SK-N-MC (cell line): Measurements from ENCODE around the gene MCMBP.

Experiments
- DNase-seq: peaks from one replicate; pipeline ENCODE4 v3.0.0-alpha.2; 2011; ENCODE audit warnings: low read depth, low spot score
- H3K27ac ChIP-seq: fragments of 200-600 bp; sonication (generic); 2 replicates; pipeline ENCODE4 v1.5.1; 2016; ENCODE audit warnings: mixed run types
- H3K36me3 ChIP-seq: fragments of 200-600 bp; sonication (generic); 2 replicates; pipeline ENCODE4 v1.6.1; 2017; ENCODE audit warnings: antibody characterized with exemption, low read length, mixed read lengths; ENCODE audit not compliant: insufficient read depth
- H3K4me3 ChIP-seq: fragments of 200-600 bp; sonication (generic); 2 replicates; pipeline ENCODE4 v1.5.1; 2016
- H3K9ac ChIP-seq: fragments of 200-600 bp; sonication (generic); 2 replicates; pipeline ENCODE4 v1.8.0; 2017; ENCODE audit warnings: mixed run types, mixed read lengths; ENCODE audit not compliant: insufficient read length
- H3K9me3 ChIP-seq: fragments of 200-600 bp; sonication (generic); 2 replicates; pipeline ENCODE4 v1.6.1; 2017; ENCODE audit warnings: low read depth, mild to moderate bottlenecking, antibody characterized with exemption, low read length, moderate library complexity, mixed read lengths
- EZH2 ChIP-seq: fragments of 200-600 bp; sonication (generic); IDR thresholded peaks from one replicate; pipeline ENCODE4 v1.6.1; 2017; ENCODE audit warnings: antibody characterized with exemption
- FOXP2 ChIP-seq: optimal IDR thresholded peaks from 2 replicates; pipeline ENCODE3; 2011; ENCODE audit warnings: mild to moderate bottlenecking, moderate library complexity; ENCODE audit not compliant: insufficient read depth; ENCODE audit errors: extremely low read length, control extremely low read depth
- POLR2AphosphoS5 ChIP-seq: IDR thresholded peaks from 2 replicates; pipeline ENCODE4 v1.6.1; 2012; ENCODE audit warnings: mild to moderate bottlenecking, low read depth, low read length, borderline replicate concordance

The MCMBP gene

DNA sequence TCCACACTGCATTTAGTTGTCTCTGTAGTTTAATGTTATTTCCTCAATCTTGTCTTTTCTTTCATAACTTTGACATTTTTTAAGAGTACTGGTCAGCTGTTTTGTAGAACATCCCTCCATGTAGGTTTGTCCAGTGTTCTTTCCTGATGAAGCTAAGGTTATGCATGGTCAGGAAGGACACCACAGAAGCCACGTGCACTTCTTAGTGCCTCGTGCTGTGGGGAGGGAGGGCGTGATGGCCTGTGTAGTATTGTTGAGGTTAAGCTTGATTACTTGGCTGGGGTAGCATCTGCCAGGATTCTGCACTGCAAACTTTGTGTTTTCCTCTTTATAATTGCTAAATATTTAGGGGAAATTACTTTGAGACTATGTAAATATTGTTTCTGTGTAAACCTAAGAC, 48.3 kb downstream of the MCMBP start:
- H3K9ac ChIP-seq = no peak overlapping the region
- peaks cover 20% of the 10 kb centered on the region; the same call in 1 of the 2 replicates for H3K36me3 ChIP-seq
- H3K9me3 ChIP-seq = no peaks in the 10 kb centered on the region

DNA sequence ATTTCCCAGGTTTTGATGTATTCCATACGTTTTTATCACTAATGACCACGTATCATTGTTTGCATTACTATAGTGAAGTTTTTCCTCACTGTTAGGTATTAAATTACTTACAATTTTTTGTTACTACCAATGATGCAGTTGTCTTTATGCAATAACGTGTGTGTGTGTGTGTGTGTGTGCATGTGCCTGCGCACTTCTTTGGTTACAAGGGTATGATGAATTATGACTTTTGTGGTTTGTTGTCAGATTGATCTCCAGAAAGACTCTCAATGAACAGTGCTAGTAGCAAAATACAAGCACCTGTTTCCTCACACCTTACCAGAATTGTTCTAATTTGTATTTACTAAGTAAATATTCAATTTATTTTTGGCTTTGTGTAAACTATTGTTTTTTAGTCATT, 51.5 kb downstream of the MCMBP start:
- Histone ChIP-seq H3K9ac (no peak overlapping the region), H3K27ac (no peak overlapping the region), H3K4me3 (no peak overlapping the region), H3K36me3 (no peaks in the 10 kb centered on the region), H3K9me3 (no peaks in the 10 kb centered on the region)
- TF ChIP-seq FOXP2 (no peak), POLR2AphosphoS5 (no peak)
- no peak for DNase-seq

More for the DNA sequence above, 48.3 kb downstream of the MCMBP start:
- Histone ChIP-seq H3K4me3 (no peak overlapping the region), H3K27ac (no peak overlapping the region)
- no peak for DNase-seq
- TF ChIP-seq FOXP2 = no peak
- TF ChIP-seq POLR2AphosphoS5 = no peak
- TF ChIP-seq EZH2 = no peak

DNA sequence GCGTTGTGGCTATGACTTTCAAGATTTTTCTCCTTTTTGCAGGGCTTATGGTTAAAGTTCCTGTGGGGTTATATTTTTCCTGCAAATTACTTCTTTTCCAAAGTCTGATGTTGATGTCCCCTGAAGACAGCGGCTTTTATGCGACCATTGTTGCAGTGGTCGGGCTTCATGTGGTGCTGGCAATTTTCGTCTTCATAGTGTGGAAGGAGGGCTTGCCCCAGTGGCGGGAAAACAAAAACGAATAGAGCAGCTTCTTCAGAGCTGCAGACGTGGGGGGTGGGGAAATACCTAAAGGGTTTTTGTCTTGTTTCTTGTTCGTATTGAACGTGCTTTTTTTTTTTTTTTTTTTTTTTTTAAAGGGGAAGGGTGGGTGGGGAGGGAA, 53.8 kb downstream of the MCMBP start:
- H3K36me3 ChIP-seq = no peaks in the 10 kb centered on the region
- no peak overlapping the region for H3K27ac ChIP-seq
- TF ChIP-seq EZH2 (no peak), FOXP2 (no peak), POLR2AphosphoS5 (no peak)
- no peak overlapping the region for H3K4me3 ChIP-seq
- DNase-seq = no peak
- no peaks in the 10 kb centered on the region for H3K9me3 ChIP-seq
- H3K9ac ChIP-seq = no peak overlapping the region

DNA sequence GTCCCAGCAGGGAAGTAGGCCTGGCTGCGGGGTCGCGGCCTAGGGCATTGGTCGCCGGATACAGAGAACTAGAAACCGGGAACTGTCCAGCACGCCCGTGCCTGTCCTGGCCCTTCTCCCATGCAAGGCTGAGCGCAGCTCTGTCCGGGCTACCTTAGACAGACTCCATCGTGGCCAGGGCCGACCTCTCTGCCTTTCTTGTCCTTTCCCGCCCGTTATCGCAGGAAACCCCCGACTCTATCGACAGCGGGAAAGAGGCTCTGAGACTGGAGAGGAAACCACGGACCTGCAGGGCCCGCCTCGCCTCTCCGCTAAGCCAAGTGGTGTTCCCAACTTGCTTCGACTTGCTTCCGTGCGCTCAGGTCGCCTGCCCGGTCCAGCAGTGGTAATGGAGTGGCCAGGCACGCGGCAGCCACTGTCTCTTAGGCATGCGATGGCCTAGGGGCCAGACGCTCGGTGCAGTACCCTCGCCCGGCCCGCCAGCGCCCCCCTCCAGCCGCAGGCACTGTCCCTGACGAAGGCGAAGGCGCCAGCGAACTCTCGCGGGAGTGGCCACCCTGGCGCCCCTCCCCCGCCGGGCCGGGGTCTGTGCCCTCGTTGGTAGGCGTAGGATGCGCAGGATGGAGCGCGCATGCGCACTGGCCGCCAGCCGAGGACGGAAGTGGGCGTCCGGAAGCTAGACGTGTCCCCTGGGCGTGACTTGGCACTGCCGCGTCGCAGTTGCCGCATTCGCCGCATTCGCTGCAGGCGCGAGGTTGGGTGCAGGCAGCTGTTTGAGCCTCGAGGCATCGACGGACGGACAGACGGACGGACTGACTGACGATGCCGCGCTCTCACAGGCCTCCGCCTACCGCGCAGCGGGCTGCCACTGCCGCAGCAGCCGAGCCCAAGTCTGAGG, 54.4 kb downstream of the MCMBP start:
- H3K4me3 ChIP-seq = no peak overlapping the region
- no peak for DNase-seq
- no peaks in the 10 kb centered on the region for H3K9me3 ChIP-seq
- H3K9ac ChIP-seq = no peak overlapping the region
- H3K27ac ChIP-seq = no peak overlapping the region
- no peaks in the 10 kb centered on the region for H3K36me3 ChIP-seq
- TF ChIP-seq EZH2 (no peak), POLR2AphosphoS5 (no peak), FOXP2 (no peak)

DNA sequence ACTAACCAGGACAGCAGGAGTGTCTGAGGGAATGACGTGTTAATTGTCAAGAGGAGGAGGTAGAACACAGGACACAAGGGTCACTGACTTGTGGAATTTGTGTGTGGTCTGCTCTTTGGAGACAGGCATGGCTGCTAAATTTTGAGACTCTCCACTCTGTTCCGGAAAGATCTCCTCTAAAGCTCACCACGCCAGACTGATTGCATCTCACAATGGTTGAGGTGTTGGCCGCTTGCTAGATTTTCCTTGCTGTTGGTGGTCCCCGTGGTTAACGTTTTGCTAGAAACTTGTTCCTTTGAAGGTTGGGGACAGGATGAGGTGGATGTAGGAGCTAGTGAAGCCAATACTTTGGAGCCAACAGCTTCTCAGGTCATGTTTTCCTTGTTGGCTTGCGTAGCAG, 57.0 kb downstream of the MCMBP start:
- Histone ChIP-seq H3K9me3 (no peaks in the 10 kb centered on the region), H3K9ac (no peak overlapping the region), H3K36me3 (no peaks in the 10 kb centered on the region), H3K4me3 (no peak overlapping the region), H3K27ac (no peak overlapping the region)
- TF ChIP-seq EZH2 (no peak), FOXP2 (no peak)
- DNase-seq = no peak

DNA sequence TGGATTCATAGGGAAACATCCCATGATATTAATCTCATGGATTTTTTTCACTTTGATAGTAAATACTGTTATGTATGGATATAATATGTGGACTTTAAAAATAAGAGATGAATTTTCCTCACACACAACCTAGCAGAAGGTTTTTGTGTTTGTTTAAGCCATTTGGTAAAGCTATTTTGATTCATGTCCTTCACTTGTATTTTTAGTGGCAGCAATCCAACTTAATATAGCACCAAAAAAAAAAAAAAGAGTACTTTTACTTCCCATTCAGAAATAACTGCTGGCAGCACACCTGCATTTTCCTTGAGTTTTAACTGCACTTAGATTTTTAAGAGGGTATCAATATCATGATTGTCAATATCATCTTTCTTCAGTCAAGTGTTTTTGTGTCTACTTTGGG, 60.0 kb downstream of the MCMBP start:
- Histone ChIP-seq H3K27ac (no peak overlapping the region), H3K4me3 (no peak overlapping the region), H3K36me3 (no peaks in the 10 kb centered on the region), H3K9ac (no peak overlapping the region), H3K9me3 (no peaks in the 10 kb centered on the region)
- TF ChIP-seq FOXP2 (no peak), EZH2 (no peak), POLR2AphosphoS5 (no peak)
- DNase-seq = no peak

DNA sequence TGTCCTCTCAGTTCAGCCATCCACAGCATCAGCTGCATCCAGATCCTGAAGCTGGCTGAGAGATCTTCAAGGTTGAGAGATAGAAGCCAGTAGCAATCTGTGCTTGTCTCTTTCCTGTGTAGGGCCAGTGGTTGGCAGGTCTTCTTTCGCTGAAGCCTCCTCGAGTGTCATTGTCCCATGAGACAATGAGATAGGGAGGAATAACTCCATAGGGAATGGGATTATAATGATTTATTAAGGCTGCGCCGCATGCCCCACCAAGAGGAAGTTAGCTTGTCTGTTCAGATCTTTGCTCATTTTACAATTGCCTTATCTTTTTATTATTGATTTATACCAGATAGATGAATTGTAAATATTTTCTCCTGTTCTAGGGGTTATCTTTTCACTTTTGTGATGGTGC, 61.5 kb downstream of the MCMBP start:
- no peak overlapping the region for H3K9ac ChIP-seq
- no peak overlapping the region for H3K4me3 ChIP-seq
- H3K9me3 ChIP-seq = no peaks in the 10 kb centered on the region
- TF ChIP-seq POLR2AphosphoS5 = no peak
- no peak for TF ChIP-seq EZH2
- no peak for DNase-seq
- H3K36me3 ChIP-seq = no peaks in the 10 kb centered on the region
- no peak overlapping the region for H3K27ac ChIP-seq

DNA sequence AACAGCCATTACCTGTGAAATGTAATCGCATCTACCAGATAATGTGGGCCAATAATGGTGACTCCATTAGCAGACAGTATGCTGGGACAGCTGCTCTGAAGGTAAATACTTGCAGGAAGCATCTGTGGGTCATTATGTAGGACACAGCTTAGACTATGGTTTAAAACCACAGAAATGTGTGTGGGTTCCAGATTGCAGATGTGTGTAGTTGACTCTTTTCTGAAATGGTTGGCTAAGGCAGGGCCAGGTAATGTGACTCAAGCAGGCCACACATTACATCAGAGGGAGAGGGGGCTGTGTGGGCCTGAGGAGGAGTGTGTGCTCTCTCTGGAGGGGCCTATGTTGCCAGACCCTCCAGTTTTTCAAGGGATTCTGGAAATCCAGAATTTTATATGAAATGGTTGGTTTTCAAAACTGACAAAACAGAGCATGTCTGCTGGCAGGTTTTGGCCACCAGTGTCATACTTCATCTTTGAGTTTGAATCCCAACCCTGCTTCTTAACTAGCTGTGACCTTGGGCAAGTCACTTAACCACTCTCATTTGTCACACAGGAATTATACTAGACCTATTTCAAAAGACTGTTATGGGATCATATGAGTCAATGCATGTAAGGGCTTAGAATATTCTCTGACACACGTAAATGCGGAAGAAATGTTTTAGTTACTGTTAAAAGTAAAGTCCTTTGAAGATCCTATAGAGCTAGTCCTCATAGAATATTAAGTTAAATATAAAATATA, 64.5 kb downstream of the MCMBP start:
- H3K36me3 ChIP-seq = no peaks in the 10 kb centered on the region
- no peak overlapping the region for H3K27ac ChIP-seq
- H3K9me3 ChIP-seq = no peaks in the 10 kb centered on the region
- no peak overlapping the region for H3K9ac ChIP-seq
- no peak overlapping the region for H3K4me3 ChIP-seq
- DNase-seq = no peak
- TF ChIP-seq POLR2AphosphoS5 (no peak), EZH2 (no peak), FOXP2 (no peak)

DNA sequence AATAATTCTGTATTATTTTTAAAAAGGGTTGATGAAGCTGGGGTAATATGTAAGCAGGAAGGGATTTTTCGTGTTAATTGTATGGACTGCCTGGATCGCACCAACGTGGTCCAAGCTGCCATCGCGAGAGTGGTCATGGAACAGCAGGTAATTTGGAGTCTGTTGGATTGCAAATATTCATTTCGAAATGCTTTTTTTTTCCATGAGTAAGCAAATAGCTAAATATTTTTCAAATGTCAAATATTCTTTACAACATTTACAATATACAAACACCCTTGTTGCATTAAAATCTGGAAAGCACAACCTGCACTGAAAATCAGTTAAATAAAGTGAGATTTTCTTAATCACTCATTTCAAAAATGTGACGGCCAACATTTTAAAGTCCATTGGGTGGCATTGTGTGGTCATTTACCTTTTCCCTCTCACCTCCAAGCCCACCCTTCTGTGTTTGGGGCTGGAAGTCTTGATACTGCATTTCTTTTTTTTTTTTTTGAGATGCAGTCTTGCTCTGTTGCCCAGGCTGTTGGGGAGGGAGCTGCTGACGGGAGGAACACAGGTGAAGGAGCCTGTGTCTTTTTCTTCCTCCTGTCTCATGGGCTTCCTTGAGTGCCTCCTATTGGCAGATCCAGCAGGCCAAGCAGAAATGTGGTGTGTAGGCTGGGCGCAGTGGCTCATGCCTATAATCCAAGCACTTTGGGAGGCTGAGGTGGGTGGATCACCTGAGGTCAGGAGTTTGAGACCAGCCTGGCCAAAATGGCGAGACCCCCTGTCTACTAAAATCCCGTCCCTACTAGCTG, 66.1 kb downstream of the MCMBP start:
- Histone ChIP-seq H3K36me3 (no peaks in the 10 kb centered on the region), H3K9ac (no peak overlapping the region), H3K27ac (no peak overlapping the region), H3K4me3 (no peak overlapping the region), H3K9me3 (no peaks in the 10 kb centered on the region)
- TF ChIP-seq EZH2 = no peak
- no peak for TF ChIP-seq POLR2AphosphoS5
- TF ChIP-seq FOXP2 = no peak
- DNase-seq = no peak
